Mucosa of descending colon (tissue), 3 donors: Measurements from ENCODE around the gene ASIC1. TPM values are rescaled to one million over a fixed set of nuclear protein-coding genes. Genes with fewer than 3 reads are reported as not detected.
A peak's percentile ranks its signal among the peaks of the same experiment; 100 is the strongest.

Experiments
- ATAC-seq: fragments of 200-7000 bp; cut with Tn5 transposase; one replicate; pipeline ENCODE4 v1.9.1; 2020; ENCODE audit warnings: mild to moderate bottlenecking, moderate library complexity
- DNase-seq, 3 donors: peaks; one replicate each; pipeline ENCODE4 v3.0.0-alpha.2; 2020
- H3K36me3 ChIP-seq: fragments of 200-600 bp; one replicate; pipeline ENCODE4 v1.8.0; 2021; ENCODE audit warnings: low read depth, mild to moderate bottlenecking
- H3K4me1 ChIP-seq: fragments of 200-600 bp; one replicate; pipeline ENCODE4 v1.8.0; 2021; ENCODE audit warnings: low read depth, mild to moderate bottlenecking
- H3K4me3 ChIP-seq: fragments of 200-600 bp; one replicate; pipeline ENCODE4 v1.8.0; 2021; ENCODE audit warnings: mild to moderate bottlenecking
- H3K9me3 ChIP-seq: fragments of 200-600 bp; one replicate; pipeline ENCODE4 v1.8.0; 2021; ENCODE audit warnings: mild to moderate bottlenecking
- intact Hi-C, 2 donors: fragments of 100-400 bp; cut with DNase I in 1 of 2; cut with micrococcal nuclease in 1 of 2; formaldehyde crosslinking; loops; one replicate each; pipeline versions ENCODE4 v1.11.0 to v1.11.1; 2022; cut with DNase I, micrococcal nuclease
- total RNA-seq, 3 donors: library from RNA; stranded (reverse); fragmentation: NEBNext Ultra II Directional in 2 of 3; extraction: Animal tissue kit (Norgen Biotek cat#: 25700) in 2 of 3; gene quantifications; one replicate each; pipeline versions ENCODE4 v1.2.1 to v1.2.4, GENCODE V29; 2021 to 2023
- TF ChIP-seq, protein P1 (sequence below): fragments of 200-600 bp; IDR thresholded peaks from one replicate; pipeline ENCODE4 v1.8.0; 2022; ENCODE audit warnings: antibody characterized with exemption, mild to moderate bottlenecking
- donor health status: DM: no; HTN: no; CAD: no; lungs with moderate emphysema.
- donor health status: DM: no; HTN: no; CAD: no.
- donor health status: DM: no; HTN: yes; CAD: no.

ASIC1 gene
- total RNA-seq, 3 donors from 2014 or later = 0.35 to 9.9 (median 1.7) TPM

DNA sequence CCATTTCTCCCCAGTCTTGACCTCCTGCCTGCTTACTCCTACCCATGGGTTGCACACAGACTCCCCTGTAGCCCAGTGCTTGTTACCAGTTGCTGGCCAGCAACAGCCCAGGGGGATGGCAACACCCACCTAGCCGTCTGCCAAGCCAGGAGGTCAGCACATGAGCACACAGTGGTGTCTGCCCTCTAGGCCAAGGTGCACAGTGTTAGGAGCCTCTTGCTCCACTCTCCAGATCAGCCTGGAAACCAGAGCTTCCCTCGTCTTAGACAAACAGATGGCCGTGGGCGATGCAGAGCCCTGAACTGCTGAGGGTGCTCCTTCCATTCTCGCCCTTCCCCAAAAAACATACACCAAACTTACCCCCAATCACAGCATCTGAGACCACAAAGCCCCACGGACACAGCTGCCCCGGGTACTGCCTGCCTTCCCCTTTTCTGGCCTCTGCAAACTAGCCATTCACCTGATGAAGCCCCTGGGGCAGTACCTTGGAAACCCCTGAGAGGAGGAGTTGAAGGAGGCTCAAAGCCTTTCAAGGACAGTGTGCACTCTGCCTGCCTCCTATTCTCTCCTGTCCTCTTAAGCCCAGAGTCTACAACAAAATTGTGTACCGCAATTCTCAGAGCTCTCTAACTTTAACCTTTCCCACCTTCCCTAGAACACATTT, 45.4 kb downstream of the ASIC1 start:
- DNase-seq (no peak), ATAC-seq (no peak)
- Histone ChIP-seq H3K4me1 (peaks cover 13% of the 10 kb centered on the region), H3K4me3 (no peak overlapping the region), H3K9me3 (no peaks in the 10 kb centered on the region), H3K36me3 (peaks cover 5% of the 10 kb centered on the region)
- intact Hi-C loops = no loop called here
- TF ChIP-seq, protein P1, sequence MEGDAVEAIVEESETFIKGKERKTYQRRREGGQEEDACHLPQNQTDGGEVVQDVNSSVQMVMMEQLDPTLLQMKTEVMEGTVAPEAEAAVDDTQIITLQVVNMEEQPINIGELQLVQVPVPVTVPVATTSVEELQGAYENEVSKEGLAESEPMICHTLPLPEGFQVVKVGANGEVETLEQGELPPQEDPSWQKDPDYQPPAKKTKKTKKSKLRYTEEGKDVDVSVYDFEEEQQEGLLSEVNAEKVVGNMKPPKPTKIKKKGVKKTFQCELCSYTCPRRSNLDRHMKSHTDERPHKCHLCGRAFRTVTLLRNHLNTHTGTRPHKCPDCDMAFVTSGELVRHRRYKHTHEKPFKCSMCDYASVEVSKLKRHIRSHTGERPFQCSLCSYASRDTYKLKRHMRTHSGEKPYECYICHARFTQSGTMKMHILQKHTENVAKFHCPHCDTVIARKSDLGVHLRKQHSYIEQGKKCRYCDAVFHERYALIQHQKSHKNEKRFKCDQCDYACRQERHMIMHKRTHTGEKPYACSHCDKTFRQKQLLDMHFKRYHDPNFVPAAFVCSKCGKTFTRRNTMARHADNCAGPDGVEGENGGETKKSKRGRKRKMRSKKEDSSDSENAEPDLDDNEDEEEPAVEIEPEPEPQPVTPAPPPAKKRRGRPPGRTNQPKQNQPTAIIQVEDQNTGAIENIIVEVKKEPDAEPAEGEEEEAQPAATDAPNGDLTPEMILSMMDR = no peak

DNA sequence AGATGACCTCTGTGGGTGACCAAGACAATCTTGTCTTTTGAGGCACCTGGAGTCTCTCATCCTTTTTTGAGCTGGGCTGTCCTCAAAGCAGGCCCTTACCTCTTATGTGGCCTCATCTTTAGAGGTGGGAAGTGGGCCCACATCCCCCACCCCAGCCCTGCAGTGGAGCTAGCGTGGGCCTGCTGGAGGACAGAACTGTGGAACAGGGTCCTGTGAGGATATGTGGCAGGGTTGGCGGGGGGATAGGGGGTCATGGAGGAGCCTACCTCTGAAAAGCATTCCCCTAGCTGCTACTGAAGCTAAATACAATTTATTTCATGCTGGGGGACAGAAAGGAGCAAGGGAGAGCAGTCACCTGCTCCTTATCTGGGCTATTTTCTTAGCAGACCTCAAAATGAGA, 46.0 kb downstream of the ASIC1 start:
- ATAC-seq = no peak
- H3K9me3 ChIP-seq = no peaks in the 10 kb centered on the region
- H3K4me3 ChIP-seq = no peak overlapping the region

DNA sequence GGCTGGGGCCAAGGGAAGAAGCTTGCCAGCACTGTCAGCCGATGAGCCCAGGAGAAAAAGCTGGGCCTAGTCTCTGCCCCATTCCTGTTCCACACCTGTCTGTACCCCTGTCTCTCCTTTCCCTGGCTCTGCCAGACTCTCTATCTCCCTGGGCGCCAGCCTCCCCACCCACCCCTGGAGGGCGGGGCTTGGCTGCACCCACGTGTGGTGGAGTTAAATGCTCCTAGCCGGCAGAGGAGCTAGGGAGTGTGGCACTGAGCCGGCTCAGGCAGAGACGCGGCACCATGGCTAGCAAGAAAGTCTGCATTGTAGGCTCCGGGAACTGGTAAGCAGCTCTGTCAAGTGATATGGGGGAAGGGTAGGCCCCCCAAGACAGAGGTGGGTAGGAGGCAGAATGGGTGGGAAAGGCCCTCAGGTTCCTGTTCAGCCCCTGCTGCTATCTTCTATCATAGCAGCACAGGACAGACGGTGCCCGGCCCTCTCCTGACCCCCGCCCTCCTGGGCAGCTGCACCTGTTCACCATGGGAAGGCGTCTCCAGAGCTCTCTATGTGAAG, 46.4 kb downstream of the ASIC1 start, which contains the start of gene GPD1:
Gene GPD1 (plus strand): TSS at position 242 of the 555 bp plus-strand sequence. CDS start 43 bp downstream, at position 285.
- TF ChIP-seq, protein P1 = no peak
- intact Hi-C loops = no loop called here
- Histone ChIP-seq H3K36me3 (no peaks in the 10 kb centered on the region), H3K4me1 (peaks cover 15% of the 10 kb centered on the region), H3K9me3 (no peaks in the 10 kb centered on the region), H3K4me3 (no peak within 1 kb of the TSS)
- DNase-seq (peak; percentile 78 to 89 (median 86)), ATAC-seq (peak; percentile 96)

More for the DNA sequence above, 46.0 kb downstream of the ASIC1 start:
- intact Hi-C loops = no loop called here
- no peaks in the 10 kb centered on the region for H3K36me3 ChIP-seq
- H3K4me1 ChIP-seq = peaks cover 15% of the 10 kb centered on the region
- TF ChIP-seq, protein P1 = no peak
- DNase-seq = no peak

DNA sequence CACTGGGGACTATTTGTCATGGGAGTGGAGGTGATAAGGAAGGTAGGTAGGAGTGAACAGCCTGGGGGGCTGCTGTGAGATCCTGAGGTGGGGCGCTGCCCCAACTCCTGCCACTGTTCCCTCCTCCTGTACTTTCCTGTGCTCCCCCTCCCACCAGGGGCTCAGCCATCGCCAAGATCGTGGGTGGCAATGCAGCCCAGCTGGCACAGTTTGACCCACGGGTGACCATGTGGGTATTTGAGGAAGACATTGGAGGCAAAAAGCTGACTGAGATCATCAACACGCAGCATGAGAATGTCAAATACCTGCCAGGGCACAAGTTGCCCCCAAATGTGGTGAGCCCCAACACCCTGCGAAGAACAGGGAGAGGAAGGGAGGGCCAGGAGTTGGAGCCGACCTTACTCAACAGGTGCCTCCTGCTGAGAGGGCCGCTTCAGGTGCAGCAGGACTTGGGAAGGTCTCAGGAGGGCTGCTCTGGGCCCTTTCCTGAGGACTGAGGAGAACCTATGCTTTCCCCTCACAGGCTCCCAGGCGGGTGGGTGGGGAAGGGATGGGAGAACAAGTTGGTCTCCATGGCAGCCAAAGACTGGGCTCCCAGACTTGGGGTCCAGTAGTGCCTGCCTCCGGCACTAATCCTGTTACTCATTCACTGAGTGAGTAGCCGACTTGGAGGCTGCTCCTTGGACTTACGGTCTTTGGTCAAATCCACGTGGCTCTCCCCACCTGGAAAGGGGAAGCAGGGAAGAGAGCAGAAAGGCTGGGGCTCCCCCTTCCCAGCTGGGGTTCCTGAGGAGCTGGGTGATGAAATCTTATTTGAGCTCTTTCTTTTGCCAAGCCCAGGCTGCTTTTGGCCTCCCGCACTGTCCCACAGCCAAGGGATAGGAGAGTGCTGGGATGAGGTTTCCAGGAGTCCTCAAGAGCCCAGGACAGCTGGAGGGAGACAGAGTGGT, 47.3 kb downstream of the ASIC1 start:
- Histone ChIP-seq H3K36me3 (no peaks in the 10 kb centered on the region), H3K9me3 (no peaks in the 10 kb centered on the region), H3K4me1 (peaks cover 22% of the 10 kb centered on the region), H3K4me3 (no peak overlapping the region)
- intact Hi-C loops = no loop called here
- TF ChIP-seq, protein P1 = no peak
- ATAC-seq (peak; percentile 31), DNase-seq (peak in 1 of 3 donors; percentile 18)

DNA sequence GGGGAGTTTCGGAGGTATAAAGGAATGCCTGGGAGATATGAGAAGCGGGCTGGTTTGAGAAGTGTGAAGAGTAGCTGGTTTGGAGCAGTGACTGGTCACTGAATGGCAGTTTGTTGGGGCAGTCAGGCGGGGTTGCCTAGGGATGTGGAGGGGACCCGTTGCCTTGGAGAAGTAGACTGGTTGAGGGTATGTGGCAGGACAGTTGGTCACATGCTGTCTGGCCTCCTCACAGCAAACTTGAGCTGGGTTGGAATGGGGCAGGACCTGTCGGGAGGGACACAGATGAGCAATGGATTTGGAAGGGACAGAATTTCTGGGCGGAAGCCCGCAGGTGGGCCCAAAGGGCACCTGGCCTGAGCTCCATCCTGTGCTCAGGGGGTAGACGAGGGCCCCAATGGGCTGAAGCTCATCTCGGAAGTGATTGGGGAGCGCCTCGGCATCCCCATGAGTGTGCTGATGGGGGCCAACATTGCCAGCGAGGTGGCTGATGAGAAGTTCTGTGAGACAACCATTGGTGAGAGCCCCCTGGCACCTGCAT, 48.6 kb downstream of the ASIC1 start:
- DNase-seq = no peak
- TF ChIP-seq, protein P1 = no peak
- H3K4me3 ChIP-seq = no peak overlapping the region
- no peaks in the 10 kb centered on the region for H3K9me3 ChIP-seq
- intact Hi-C loops = no loop called here
- H3K4me1 ChIP-seq = peaks cover 34% of the 10 kb centered on the region
- no peaks in the 10 kb centered on the region for H3K36me3 ChIP-seq
- ATAC-seq = no peak
